Calu3 (cell line): Measurements from ENCODE around the gene PCDHB3. TPM values are rescaled to one million over a fixed set of nuclear protein-coding genes. Genes with fewer than 3 reads are reported as not detected.
"Not testable (repeated sequence)": the region's sequence is repeated elsewhere in the genome, so short reads cannot be mapped to it uniquely, and the experiment has no call there.

ENCODE experiments used
- BruUV-seq: library from RNA; stranded (reverse); fragments of 400-500 nt; replicated peaks from 2 replicates; lab custom pipeline; 2021; lab: Mats Ljungman, UMichigan
- CTCF ChIA-PET: fragments of 300-600 bp; sonication (Branson Sonifier 250); formaldehyde crosslinking; loops from one replicate; lab custom pipeline; 2022; ENCODE audit warnings: antibody characterized with exemption; lab: Charles Lee
- DNase-seq: peaks from one replicate; pipeline ENCODE4 v3.0.0; 2022
- H3K27ac Mint-ChIP-seq: one replicate; pipeline ENCODE4 v1.8.0; 2022; ENCODE audit warnings: mixed read lengths; ENCODE audit not compliant: unreplicated experiment
- H3K27me3 Mint-ChIP-seq: one replicate; pipeline ENCODE4 v1.8.0; 2022; ENCODE audit warnings: mixed read lengths; ENCODE audit not compliant: unreplicated experiment
- H3K36me3 Mint-ChIP-seq: one replicate; pipeline ENCODE4 v1.8.0; 2022; ENCODE audit warnings: mild to moderate bottlenecking, moderate library complexity, mixed read lengths; ENCODE audit not compliant: insufficient read depth, unreplicated experiment
- H3K4me1 Mint-ChIP-seq: one replicate; pipeline ENCODE4 v1.8.0; 2022; ENCODE audit warnings: mild to moderate bottlenecking, low read depth, mixed read lengths; ENCODE audit not compliant: unreplicated experiment
- H3K4me3 Mint-ChIP-seq: one replicate; pipeline ENCODE4 v1.8.0; 2022; ENCODE audit warnings: mild to moderate bottlenecking, low read depth, moderate library complexity, mixed read lengths; ENCODE audit not compliant: unreplicated experiment
- H3K9me3 Mint-ChIP-seq: one replicate; pipeline ENCODE4 v1.8.0; 2022; ENCODE audit warnings: low read depth, mixed read lengths; ENCODE audit not compliant: unreplicated experiment
- intact Hi-C: fragments of 100-400 bp; cut with micrococcal nuclease; formaldehyde crosslinking; loops from one replicate; pipeline ENCODE4 v1.10.0; 2022; ENCODE audit not compliant: unreplicated experiment
- total RNA-seq: library from RNA; stranded (reverse); gene quantifications from 2 replicates; pipeline ENCODE4 v1.2.3, GENCODE V29; 2022
- TF ChIP-seq, protein P1 (sequence below): fragments of 200-600 bp; IDR thresholded peaks from one replicate; pipeline ENCODE4 v1.8.0; 2022; ENCODE audit warnings: antibody characterized with exemption; ENCODE audit not compliant: unreplicated experiment

Gene PCDHB3
- total RNA-seq, 1 experiment from 2014 or later = 0.09 TPM

DNA sequence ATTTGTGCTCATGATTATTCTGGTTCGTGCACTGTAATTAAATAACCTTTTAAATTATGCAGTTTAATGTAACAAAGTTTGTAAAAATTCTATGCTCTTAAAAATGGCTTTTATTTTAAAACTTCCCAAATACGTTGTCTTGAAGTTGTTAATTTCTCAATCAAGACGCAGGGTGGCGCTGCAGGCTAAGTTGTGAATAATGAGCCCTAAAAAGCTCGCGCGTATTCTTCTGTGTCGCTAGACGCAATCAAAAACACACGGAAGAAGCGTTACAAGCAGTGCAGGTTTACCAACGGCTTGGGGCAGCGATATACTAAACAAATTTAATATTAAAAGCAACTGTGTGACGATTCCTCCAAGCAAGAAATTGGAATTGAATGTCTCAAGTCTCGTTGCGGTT is 21.3 kb downstream of the PCDHB3 start, which contains the start of gene PCDHB4:
PCDHB4 (plus strand) TSS at position 256 of the 400 bp plus-strand sequence. CDS start 181 bp downstream, outside the sequence.
- Mint-ChIP-seq H3K27ac (no peak within 1 kb of the TSS), H3K4me3 (no peak within 1 kb of the TSS), H3K36me3 (no peaks in the 10 kb centered on the region), H3K9me3 (peaks cover 10% of the 10 kb centered on the region), H3K27me3 (no peaks in the 10 kb centered on the region), H3K4me1 (no peaks in the 10 kb centered on the region)
- no peak for DNase-seq
- no TSS peak for BruUV-seq
- TF ChIP-seq, protein P1, sequence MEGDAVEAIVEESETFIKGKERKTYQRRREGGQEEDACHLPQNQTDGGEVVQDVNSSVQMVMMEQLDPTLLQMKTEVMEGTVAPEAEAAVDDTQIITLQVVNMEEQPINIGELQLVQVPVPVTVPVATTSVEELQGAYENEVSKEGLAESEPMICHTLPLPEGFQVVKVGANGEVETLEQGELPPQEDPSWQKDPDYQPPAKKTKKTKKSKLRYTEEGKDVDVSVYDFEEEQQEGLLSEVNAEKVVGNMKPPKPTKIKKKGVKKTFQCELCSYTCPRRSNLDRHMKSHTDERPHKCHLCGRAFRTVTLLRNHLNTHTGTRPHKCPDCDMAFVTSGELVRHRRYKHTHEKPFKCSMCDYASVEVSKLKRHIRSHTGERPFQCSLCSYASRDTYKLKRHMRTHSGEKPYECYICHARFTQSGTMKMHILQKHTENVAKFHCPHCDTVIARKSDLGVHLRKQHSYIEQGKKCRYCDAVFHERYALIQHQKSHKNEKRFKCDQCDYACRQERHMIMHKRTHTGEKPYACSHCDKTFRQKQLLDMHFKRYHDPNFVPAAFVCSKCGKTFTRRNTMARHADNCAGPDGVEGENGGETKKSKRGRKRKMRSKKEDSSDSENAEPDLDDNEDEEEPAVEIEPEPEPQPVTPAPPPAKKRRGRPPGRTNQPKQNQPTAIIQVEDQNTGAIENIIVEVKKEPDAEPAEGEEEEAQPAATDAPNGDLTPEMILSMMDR = no peak
- CTCF ChIA-PET = no interaction called here
- intact Hi-C loops = no loop called here

- CTCF ChIA-PET = no interaction called here
- DNase-seq = no peak
- no peaks in the 10 kb centered on the region for H3K4me1 Mint-ChIP-seq
- no peaks in the 10 kb centered on the region for H3K36me3 Mint-ChIP-seq
- no peak overlapping the region for H3K27ac Mint-ChIP-seq
- intact Hi-C loops = no loop called here
- H3K4me3 Mint-ChIP-seq = no peak overlapping the region
- BruUV-seq = no TSS peak
- no peaks in the 10 kb centered on the region for H3K27me3 Mint-ChIP-seq
- H3K9me3 Mint-ChIP-seq = peaks cover 7% of the 10 kb centered on the region
- TF ChIP-seq, protein P1 = no peak
Measured at GRCh38 chr5:141121985-141122384, 21.7 kb downstream of the PCDHB3 start.

DNA sequence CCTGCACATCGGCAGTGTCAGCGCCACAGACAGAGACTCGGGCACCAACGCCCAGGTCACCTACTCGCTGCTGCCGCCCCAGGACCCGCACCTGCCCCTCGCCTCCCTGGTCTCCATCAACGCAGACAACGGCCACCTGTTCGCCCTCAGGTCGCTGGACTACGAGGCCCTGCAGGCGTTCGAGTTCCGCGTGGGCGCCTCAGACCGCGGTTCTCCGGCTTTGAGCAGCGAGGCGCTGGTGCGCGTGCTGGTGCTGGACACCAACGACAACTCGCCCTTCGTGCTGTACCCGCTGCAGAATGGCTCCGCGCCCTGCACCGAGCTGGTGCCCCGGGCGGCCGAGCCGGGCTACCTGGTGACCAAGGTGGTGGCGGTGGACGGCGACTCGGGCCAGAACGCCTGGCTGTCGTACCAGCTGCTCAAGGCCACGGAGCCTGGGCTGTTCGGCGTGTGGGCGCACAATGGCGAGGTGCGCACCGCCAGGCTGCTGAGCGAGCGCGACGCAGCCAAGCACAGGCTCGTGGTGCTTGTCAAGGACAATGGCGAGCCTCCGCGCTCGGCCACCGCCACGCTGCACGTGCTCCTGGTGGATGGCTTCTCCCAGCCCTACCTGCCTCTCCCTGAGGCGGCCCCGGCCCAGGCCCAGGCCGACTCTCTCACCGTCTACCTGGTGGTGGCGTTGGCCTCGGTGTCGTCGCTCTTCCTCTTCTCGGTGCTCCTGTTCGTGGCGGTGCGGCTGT is 23.3 kb downstream of the PCDHB3 start:
- H3K9me3 Mint-ChIP-seq, H3K4me3 Mint-ChIP-seq, H3K27ac Mint-ChIP-seq, BruUV-seq, H3K27me3 Mint-ChIP-seq, H3K36me3 Mint-ChIP-seq, DNase-seq, H3K4me1 Mint-ChIP-seq, intact Hi-C loops, CTCF ChIA-PET: not testable (repeated sequence)

- no peak for DNase-seq
- peaks cover 7% of the 10 kb centered on the region for H3K9me3 Mint-ChIP-seq
- no peak overlapping the region for H3K27ac Mint-ChIP-seq
- TF ChIP-seq, protein P1 = no peak
- BruUV-seq = no TSS peak
- H3K4me1 Mint-ChIP-seq = no peaks in the 10 kb centered on the region
- intact Hi-C loops = no loop called here
- no peaks in the 10 kb centered on the region for H3K27me3 Mint-ChIP-seq
- no peak overlapping the region for H3K4me3 Mint-ChIP-seq
- no peaks in the 10 kb centered on the region for H3K36me3 Mint-ChIP-seq
- CTCF ChIA-PET = no interaction called here
Measured at GRCh38 chr5:141127305-141127704, 27.0 kb downstream of the PCDHB3 start.
